ENCODE results near the gene MKI67.
A peak's percentile ranks its signal among the peaks of the same experiment; 100 is the strongest.

Gene MKI67

DNA sequence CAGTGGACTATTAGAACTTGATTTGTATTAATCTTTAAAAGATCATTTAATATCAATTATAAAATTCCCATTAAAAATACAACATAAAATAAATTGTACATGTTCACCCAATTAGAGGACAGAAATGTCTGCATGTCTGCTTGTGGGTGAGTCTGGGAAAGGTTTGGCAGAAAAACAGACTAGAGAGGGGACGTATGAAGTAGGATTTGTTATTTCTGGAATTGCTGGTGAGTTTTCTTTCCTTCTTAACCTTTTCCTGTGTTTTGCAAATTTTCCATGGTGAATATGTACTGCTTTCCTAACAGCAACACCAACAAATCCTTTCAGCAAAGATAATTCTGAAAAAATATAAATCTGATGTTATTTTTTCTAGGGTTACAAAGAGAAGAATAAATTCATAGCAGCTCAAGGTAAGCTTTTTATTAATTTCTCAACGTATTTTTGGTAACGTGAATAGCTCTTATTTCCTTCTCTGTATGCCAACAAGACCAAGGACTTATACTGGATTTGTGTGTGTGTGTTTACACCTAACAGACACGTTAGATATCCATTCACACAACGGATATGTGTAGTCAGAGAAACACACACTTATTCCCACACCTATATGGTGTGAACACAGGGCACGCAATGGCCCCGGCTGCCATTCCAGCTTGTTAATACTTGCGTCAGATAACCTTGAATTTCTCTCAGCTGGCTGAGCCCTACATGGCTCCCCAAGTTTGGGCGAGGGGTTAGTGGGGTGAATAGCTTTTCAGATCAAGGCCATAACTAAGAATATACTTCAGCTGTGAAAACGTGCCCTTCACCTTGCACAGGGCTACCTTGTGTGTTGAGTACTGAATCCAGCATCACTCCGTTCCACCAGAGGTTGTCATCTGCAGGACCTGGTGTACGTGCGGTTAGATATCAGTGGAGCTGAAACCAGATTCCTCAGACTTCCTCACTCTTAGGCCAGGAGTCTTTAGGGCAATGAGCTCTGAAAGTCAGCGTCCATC, 64.6 kb downstream of the MKI67 start:
- TF ChIP-seq, protein P1, sequence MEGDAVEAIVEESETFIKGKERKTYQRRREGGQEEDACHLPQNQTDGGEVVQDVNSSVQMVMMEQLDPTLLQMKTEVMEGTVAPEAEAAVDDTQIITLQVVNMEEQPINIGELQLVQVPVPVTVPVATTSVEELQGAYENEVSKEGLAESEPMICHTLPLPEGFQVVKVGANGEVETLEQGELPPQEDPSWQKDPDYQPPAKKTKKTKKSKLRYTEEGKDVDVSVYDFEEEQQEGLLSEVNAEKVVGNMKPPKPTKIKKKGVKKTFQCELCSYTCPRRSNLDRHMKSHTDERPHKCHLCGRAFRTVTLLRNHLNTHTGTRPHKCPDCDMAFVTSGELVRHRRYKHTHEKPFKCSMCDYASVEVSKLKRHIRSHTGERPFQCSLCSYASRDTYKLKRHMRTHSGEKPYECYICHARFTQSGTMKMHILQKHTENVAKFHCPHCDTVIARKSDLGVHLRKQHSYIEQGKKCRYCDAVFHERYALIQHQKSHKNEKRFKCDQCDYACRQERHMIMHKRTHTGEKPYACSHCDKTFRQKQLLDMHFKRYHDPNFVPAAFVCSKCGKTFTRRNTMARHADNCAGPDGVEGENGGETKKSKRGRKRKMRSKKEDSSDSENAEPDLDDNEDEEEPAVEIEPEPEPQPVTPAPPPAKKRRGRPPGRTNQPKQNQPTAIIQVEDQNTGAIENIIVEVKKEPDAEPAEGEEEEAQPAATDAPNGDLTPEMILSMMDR (IDR thresholded peaks at IDR 0.05) = no peak
- Histone ChIP-seq H3K4me1 (ENCODE audit: control insufficient read depth in 1 of 2, insufficient read depth in 1 of 2, low read depth in 1 of 2, low read length in 1 of 2) (peaks cover 92 to 97% of the 10 kb centered on the region in 2 experiments), H3K27ac (peak overlapping the region; percentile 98), H3K4me3 (ENCODE audit: low read depth in 1 of 2, low read length in 1 of 2) (peak overlapping the region; percentile 50 to 65), H3K9me3 (peaks cover 1% of the 10 kb centered on the region), H3K27me3 (no peaks in the 10 kb centered on the region), H3K36me3 (peaks cover 99% of the 10 kb centered on the region)

DNA sequence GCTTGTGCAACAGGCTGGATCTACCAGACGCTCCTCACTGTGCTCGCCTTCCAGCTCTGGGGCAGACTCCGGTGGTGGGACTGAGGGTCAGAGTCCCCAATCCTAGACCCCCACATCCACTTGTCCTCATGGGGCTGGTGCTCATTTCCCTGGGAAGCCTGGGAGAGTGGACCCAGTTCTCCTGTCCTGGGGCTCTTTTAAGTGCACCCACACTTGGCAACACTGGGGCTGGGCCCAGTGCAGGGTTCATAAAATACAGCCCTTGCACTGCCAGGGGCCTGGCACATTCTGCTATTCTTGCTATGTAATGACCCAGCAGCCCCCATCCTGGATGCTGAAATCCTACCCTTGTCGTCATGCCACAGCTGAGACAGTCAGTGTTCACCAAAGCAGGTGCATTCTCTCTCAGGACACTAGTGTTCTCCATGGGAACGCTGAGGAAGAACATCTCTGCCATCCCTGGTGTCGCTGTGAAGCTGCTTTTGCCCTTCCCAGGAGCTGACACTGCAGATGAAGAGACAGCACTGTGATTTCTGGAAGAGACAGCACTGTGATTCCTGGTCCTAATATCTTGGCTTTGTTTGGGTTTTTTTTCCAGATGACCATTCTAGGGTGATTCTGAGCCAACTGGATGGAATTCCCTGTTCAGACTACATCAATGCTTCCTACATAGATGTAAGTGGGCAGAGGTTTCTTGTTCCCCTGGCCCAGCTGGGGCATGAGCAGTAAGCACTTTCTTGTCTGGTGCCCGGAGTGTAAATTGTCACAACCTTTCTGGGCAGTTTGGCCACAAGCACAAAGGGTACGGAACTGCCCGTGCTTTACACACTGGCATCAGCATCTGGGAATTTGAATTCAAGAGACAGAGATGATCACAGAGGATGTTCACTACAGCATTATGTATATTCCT, 65.6 kb downstream of the MKI67 start:
- Histone ChIP-seq H3K36me3 (peaks cover 99% of the 10 kb centered on the region), H3K27me3 (no peaks in the 10 kb centered on the region), H3K9me3 (no peaks in the 10 kb centered on the region), H3K27ac (peak overlapping the region; percentile 98), H3K4me1 (ENCODE audit: control insufficient read depth in 1 of 2, insufficient read depth in 1 of 2, low read depth in 1 of 2, low read length in 1 of 2) (peaks cover 92 to 97% of the 10 kb centered on the region in 2 experiments), H3K4me3 (ENCODE audit: low read depth in 1 of 2, low read length in 1 of 2) (peak overlapping the region in 1 of 2 experiments; percentile 12)
- TF ChIP-seq, protein P1 (IDR thresholded peaks at IDR 0.05) = no peak

DNA sequence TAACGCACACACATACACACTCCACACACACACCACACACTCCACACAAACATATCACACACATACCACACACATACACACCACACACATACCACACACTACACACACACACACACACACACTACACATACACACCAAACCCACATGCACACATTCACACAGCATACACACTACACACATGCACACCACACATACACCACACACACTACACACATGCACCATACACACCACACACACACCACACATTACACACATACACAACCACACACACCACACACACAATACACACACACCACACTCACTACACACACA, 66.3 kb downstream of the MKI67 start:
- H3K4me1 ChIP-seq (ENCODE audit: control insufficient read depth in 1 of 2, insufficient read depth in 1 of 2, low read depth in 1 of 2, low read length in 1 of 2) = peaks cover 92 to 97% of the 10 kb centered on the region in 2 experiments
- TF ChIP-seq, protein P1 (IDR thresholded peaks at IDR 0.05) = no peak
- no peak overlapping the region for H3K4me3 ChIP-seq (ENCODE audit: low read depth in 1 of 2, low read length in 1 of 2)
- peaks cover 99% of the 10 kb centered on the region for H3K36me3 ChIP-seq
- peak overlapping the region; percentile 98 for H3K27ac ChIP-seq
- H3K27me3 ChIP-seq = no peaks in the 10 kb centered on the region
- no peaks in the 10 kb centered on the region for H3K9me3 ChIP-seq

DNA sequence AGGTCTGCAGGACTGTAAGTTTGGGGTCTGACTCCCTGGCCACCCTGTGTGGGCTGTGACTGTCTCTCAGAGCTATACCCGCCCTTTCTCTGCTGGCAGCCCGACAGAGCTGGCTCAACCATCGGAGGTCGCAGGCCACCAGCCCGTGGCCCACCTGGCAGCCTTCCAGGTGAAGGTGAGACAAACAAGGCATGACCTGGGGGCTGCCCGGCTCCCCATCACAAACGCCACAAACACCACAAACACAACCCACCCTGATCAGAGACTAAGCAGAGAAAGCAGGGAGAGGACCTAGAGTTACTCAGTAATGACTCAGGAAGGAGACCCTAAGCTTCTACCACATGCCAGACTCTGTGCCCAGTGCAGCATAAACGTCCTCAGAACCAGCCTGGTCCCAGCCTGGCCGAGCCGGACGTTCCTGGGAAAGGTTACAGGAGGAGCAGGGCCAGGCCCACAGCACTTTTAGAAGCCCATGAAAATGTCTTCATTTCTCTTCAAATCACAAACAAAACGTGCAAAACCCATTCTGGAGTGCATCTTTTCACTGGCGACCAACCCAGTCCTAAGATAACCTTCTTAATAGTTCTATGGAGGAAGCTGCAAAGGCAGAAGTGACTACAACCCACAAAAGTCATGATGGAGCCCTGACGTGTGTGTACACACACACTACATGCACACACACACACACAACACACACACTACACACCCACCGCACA, 66.8 kb downstream of the MKI67 start:
- H3K4me1 ChIP-seq (ENCODE audit: control insufficient read depth in 1 of 2, insufficient read depth in 1 of 2, low read depth in 1 of 2, low read length in 1 of 2) = peaks cover 93 to 97% of the 10 kb centered on the region in 2 experiments
- no peaks in the 10 kb centered on the region for H3K27me3 ChIP-seq
- H3K9me3 ChIP-seq = no peaks in the 10 kb centered on the region
- H3K27ac ChIP-seq = peak overlapping the region; percentile 98
- peaks cover 100% of the 10 kb centered on the region for H3K36me3 ChIP-seq
- TF ChIP-seq, protein P1 (IDR thresholded peaks at IDR 0.05) = no peak
- peak overlapping the region in 1 of 2 experiments; percentile 0 for H3K4me3 ChIP-seq (ENCODE audit: low read depth in 1 of 2, low read length in 1 of 2)

DNA sequence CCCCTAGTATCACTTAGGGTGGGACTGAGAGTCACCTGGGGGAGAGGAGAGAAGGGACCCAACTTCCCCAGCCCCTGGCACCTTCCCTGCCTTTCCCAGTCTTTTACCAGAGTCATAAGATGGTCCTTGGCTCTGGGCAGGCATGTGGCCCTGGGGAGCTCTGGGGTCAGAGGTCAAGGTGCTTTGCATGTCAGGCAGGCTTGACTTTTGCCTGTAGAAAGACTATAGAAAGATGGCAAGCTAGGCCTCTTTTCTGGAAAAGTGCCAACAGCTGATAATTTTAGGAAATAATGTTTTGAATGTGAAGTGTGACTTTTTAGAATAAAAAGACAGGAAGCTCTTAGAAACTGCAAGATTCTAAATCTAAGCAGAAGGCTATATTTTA, 67.5 kb downstream of the MKI67 start:
- H3K27me3 ChIP-seq = no peaks in the 10 kb centered on the region
- TF ChIP-seq, protein P1 (IDR thresholded peaks at IDR 0.05) = no peak
- H3K27ac ChIP-seq = peak overlapping the region; percentile 98
- H3K4me1 ChIP-seq (ENCODE audit: control insufficient read depth in 1 of 2, insufficient read depth in 1 of 2, low read depth in 1 of 2, low read length in 1 of 2) = peaks cover 93 to 97% of the 10 kb centered on the region in 2 experiments
- no peaks in the 10 kb centered on the region for H3K9me3 ChIP-seq
- H3K4me3 ChIP-seq (ENCODE audit: low read depth in 1 of 2, low read length in 1 of 2) = no peak overlapping the region
- peaks cover 97% of the 10 kb centered on the region for H3K36me3 ChIP-seq
